Germinal center (tissue), 1 donor: Measurements from ENCODE around the gene DAZAP2.

ENCODE experiments used
- DNase-seq: peaks from one replicate; pipeline ENCODE4 v3.0.0; 2012; ENCODE audit warnings: mixed read lengths, low spot score

DAZAP2 gene, protein sequence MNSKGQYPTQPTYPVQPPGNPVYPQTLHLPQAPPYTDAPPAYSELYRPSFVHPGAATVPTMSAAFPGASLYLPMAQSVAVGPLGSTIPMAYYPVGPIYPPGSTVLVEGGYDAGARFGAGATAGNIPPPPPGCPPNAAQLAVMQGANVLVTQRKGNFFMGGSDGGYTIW

DNA sequence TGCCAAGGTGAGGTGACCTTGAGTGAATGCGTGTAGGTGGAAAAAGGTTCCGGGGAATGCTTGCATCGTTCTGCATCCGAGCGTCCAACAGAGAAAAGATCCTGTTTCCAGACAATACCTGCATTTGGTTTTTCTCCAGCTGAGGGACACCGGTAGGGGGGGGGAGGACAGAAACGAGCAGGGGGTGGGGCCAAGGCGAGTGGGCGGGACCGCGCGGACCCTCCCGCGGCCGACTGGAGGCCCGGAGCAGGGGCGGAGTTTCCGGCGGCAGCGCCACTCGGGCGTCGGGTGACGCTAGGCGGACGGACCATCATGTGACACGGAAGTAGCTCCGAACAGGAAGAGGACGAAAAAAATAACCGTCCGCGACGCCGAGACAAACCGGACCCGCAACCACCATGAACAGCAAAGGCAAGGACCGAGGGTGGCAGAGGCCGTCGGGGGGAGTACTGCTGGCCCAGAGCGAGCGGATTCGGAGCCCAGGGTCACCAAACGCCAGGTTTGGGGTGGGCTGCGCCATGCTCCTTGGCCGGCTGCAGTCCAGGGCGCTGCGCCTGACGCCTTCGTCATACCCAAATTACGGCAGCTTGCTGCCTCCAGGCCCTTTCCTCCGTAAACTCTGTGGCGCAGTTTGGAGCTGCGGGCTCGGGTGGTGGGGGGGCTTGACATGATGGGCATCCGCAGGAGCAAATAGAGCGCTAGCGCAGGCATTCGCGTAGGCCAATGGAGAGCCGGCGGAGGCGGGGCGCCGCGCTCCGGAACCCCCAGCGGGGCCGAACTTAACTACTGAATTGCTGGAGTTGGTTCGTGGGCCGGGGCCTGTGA lies at the start of gene DAZAP2:
Gene DAZAP2 (plus strand): TSS at position 317 of the 825 bp plus-strand sequence. CDS start 82 bp downstream, at position 399.
- peak; percentile 99 for DNase-seq

DNA sequence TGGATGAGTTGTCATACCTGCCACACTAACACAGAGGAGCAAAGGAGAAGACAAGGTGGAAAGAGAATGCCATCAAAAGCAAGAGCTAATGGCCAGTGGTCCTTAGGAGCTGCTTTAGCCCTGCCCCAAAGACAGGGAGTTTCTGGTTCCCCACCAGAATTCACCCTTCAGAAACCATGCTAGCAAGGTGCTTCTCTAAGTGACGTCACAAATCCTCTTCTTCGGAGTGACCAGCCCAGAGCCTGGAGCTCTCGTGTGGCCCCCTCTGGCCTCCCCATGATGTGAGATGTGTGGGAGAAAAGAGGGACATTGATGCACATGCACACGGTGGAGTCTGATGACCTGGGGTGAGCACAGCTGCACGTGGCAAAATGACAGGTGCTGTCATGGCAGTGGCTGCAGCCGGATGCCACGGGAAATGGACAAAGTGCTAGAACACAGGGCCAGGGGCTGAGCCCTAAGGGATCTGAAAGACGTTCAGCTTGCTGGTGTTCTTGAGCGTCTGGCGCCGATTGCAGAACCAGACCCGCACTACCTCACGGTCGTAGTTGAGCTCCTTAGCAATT lies 48.8 kb upstream of the DAZAP2 start:
- DNase-seq, result no peak

DNA sequence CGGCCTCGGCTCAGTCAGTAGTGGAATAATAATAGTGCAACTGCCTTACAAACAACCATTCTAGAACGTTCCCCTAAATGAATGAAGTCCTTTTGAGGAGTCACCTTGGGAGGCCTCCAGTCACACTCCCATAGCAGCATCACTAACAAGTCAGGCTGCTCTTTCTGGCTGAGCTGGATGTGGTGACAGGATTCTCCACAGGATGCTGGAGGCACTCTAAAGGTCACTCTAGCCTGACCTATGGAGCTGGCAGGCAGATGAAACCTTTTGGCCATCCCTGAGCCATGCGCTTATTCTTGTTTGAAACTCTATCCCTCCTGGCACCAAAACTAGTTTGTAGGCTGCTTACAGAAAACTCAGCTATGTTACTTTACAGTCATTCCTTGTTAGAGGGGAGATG lies 47.8 kb upstream of the DAZAP2 start:
- no peak for DNase-seq

DNA sequence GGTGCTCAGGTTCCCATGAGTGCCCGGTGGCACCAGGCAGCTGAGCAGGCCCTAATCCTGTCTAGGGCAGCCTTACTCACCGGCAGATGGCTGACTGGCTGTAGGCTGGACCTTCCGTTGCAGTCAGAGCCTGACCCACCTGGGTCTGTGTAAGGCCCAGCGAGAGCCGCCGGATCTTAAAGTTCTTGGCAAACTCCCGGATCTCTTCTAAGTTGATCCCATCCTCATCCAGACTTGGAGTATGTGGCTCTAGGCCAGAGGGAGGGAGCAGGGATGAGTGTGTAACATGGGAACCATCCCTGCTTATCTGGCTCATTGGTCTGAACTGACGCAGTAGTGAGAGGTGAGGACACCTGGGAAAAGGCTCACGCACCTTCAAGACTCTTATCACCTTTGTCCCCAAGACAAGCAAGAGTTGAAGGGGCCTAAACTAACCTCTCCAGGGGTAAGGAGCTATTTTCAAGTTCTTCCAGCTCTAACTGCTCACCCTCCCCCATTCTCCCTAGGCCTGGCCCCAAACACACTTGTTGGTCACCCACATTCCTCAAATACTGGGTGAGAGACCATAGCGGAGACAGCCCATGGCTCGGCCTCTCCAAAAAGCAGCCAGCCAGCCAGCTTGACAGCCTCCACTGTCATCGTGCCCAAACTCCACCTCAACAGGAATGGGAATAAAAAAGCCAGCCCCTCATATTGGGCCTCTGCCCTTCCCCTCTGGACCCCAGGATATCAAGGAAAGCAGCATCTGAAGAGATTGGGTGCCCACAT lies 46.9 kb upstream of the DAZAP2 start:
- DNase-seq, result no peak

DNA sequence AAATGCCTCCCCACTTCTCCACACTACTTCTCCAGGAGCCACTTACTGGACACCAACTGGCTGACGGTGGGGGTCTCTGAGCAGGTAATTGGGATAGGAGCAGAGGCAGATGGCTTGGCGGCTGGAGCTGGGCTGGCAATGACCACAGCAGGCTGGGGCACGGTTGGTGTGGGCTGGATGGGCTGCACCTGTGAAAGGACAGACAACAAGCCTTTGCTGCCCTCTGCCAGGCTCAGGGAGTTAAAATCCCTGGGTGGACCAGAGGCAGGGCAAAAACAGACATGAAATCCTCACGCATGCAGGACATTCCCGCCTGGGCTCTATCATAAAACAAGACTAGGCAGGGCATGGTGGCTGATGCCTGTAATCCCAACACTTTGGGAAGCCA lies 46.3 kb upstream of the DAZAP2 start:
- DNase-seq, result no peak

DNA sequence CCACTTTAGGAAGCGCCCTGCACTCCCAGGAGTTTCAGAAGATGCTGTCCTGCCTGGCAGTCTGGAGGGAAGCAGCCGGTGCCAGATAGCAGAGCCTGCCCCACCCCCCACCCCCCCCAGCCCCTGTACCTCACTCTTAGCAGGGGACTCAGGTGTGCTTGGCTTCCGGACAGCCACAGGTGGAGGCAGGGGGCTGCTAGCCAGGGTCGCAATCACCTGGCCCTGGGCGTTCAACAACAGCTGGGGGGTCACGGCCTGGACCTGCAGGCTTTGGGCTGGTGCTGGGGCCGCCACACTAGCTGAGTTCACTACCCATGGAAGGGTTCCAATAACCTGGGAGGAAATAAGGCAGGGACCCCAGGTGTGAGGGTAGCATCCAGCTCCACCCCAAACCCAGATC lies 42.8 kb upstream of the DAZAP2 start:
- DNase-seq, result no peak

DNA sequence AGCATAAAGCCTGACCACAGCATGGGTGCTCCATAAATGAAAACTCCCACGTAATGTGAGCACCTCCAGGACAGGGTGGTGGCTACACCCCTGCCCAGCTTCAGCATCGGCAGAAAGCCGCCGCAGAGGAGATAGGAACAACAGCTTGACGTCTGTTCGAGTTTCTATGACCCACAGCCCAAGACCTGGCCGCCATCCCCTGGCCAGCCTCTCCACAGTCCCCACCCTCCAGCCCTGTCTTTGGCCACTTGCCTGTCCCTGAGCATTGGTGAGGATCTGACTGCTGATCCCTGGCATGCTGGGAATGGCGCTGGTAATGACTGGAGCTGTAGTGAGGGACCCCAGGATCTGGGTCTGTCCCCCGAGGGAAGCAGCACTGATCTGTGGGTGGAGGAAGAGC lies 42.1 kb upstream of the DAZAP2 start:
- DNase-seq, result no peak

DNA sequence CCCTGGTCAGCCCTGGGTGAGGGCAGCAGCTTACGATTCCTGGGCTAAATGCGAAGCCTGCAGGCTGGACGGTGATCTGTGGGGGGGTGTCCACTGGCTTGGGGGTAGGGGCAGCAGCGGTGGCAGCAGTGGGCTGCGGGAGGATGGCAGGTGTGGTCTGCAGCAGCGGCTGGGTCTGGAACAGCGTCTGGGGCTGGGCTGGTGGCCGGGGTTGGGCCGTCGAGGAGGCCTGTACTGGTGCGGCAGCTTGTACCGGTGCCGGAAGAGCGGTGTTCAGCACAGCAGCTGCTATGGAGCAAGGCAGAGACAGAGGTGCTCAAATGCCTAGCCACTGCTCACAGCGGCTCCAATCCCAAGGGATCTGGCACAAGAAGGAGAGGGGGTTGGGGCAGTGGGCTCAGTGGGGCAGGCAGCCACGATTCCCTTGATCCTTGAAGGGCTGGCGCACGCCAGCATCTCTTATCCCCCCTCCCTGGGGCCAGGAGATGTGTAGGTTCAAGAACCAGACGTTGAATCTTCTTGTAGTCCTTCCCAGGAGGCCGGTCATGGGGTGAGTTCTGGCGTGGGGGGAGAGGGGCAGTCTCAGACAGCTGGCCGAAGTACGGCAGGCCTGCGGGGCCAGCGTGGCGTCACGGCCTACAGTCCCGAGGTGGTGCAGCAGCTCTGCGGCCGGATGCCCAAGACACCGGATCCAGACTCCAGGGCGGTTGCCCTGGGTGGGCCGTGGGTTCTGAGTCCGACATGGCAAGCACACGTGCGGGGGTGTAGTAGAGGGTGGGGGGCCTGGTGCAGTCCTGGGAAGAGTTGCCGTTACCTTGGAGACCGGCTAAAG lies 40.7 kb upstream of the DAZAP2 start:
- no peak for DNase-seq

DNA sequence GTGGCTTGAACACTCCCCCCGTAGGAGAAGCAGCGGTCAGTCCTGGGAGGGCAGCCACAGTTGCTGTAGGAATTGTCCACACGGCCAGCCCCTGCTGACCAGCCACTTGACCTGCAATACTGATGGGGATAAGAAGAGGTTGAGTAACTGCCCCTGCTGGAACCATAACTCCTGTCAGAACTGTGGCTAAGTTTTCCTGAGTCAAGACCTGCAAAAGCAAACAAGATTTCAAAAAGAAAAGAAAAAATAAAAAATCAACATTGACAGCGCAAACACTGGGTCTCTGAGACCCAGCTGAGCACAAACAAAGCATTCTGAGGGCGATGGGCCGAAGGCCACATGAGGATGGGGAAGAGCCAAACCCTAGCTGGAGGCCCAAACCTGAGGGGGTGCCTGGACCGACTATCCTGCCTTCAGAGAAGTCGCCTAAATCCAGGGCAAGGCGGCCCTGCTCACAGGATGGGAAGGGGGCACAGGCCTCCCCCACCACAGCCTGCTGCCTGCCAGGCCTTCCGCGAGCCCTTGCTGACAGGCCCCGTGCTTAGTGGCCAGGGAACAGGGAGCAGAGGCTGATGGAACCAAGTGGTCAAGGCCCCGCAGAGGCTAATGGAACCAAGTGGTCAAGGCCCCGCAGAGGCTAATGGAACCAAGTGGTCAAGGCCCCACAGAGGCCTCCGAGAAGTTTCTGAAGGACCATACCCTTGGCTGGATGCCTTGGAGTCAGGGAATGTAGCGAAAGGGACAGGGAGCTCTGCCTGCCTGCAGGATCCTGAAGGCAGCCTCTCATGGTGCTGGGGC lies 39.9 kb upstream of the DAZAP2 start:
- no peak for DNase-seq

DNA sequence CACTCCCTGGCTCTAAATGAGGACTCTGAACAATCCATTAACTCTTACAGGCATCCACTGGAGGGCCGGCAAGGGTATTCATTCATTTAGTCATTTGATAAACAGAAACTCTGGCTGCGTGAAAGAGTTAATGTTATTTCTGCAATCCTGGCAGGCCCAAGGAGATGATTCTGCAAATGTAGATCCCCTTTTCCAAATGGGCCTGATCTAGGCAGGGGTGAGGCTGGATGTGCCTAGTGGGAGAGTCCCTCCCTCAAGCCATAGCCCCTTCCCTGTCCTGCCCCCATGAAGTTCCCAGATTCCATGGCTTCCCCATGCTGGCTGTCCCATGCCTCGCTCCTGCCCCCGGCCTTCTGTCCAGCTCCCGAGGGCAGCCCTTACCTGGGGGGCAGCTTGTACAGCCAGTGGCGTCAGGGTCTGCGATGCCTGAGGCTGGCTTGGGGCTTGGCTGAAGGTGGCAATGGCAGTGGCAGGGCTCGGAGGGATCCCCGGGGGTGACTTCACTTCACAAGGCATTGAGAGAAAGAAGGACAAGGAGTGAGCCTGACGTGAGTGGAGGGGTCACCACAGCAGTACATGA lies 39.2 kb upstream of the DAZAP2 start:
- DNase-seq, result no peak

DNA sequence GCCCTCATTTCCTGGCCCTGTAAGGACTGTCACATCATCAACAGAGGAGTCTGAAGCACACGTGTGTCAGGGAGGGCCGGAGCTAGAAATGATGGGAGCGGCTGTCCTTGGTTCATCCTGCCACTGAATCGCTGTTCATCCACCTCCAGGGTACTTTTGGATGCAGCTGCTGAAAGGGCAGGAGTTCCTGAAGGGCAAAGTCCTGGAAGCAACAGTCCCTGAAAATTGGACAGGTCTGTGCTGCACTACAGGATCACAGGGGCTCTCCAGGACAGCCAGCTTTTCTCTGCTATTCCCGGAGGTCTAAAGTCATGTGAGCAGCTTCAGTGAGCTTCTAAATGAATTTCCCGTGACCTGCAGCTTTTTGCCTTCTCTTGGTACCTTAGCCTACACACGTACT lies 38.5 kb upstream of the DAZAP2 start:
- DNase-seq, result no peak

DNA sequence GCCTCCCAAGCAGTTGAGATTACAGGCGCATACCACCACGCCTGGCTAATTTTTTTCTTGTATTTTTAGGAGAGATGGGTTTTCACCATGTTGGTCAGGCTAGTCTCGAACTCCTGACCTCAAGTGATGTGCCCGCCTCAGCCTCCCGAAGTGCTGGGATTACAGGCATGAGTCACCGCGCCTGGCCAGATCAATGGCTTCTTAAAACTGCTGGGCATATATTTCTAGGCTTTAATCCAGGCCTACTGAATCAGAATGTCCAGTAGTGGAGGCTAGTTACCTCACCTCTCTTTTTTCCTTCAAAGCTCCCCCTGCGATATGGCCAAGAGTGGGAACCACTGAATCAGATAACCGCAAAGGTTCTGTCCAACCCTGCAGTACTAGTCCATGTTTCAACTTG lies 37.8 kb upstream of the DAZAP2 start:
- no peak for DNase-seq

DNA sequence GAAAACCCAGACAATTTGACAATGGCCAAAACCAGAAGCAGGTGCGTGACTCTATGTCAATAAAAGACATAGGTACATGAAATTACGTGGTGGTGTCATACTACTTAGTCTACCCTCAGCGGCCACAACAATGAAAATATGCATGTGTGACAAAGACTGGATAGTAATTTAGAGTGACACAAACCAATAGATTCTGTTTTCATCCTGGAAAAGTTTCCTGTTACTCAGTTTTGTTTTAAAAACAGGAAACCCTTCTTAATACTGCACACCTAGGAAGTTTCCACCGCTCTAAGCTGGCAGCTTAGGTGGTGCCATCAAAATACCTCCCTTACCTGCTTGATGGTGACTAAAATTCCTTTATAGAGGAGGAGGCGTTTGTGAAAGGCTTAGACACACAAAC lies 35.9 kb upstream of the DAZAP2 start:
- DNase-seq, result no peak

DNA sequence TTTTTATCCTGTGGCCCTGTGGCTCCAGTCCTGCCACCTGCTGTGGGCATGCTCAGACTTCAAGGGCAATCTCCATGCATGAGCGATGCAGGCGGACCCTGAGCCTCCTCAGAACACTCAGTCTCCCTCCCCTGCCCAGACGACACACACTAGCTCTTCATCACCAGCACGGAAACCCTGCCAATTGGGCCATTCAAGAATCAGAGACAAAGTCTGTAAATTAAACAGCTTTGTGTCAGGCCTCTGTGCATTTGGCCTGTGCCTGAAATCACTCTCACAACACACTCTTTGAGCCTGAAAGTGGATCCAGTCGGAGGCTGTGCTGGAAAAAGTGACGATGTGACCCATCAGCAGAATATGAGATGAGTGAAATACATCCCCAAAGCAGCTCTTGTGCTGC lies 33.3 kb upstream of the DAZAP2 start:
- DNase-seq, result no peak

DNA sequence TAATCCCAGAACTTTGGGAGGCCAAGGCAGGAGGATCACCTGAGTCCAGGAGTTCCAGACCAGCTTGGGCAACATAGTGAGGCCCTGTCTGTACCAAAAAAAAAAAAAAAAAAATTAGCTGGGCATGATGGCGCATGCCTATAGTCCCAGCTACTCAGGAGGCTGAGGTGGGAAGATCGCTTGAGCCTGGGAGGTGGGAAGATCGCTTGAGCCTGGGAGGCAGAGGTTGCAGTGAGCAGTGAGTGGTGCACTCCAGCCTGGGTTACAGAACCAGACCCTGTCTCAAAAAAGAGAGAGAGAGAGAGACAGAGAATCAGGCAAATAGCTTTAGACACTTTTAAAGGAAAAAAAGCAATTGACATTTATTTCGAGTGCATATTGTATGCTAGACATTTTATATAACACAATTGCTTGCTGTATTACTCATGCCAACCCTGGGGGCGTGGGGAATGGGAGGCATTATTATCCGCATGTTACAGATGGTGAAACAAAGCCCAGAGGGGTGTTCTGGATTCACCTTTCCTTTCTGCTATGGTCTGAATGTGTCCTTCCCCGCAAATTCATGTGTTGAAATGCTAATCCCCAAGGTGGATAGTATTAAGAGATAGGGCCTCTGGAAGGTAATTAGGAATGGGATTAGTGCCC lies 30.5 kb upstream of the DAZAP2 start:
- no peak for DNase-seq

DNA sequence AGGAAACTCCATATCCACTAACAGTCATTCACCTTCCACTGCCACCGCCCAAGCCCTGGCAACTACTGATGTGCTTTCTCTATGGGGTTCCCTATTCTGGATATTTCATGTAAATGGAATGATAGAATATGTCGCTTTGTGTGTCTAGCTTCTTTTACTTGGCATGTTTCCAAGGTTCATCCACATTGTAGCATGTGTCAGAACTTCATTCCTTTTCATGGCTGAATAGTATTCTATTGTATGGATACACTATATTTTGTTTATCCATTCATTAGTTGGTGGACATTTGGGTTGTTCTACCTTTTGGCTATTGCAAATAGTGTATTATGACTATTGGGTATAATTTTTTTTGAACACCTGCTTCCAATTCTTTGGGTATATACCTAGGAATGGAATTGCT lies 29.4 kb upstream of the DAZAP2 start:
- no peak for DNase-seq

DNA sequence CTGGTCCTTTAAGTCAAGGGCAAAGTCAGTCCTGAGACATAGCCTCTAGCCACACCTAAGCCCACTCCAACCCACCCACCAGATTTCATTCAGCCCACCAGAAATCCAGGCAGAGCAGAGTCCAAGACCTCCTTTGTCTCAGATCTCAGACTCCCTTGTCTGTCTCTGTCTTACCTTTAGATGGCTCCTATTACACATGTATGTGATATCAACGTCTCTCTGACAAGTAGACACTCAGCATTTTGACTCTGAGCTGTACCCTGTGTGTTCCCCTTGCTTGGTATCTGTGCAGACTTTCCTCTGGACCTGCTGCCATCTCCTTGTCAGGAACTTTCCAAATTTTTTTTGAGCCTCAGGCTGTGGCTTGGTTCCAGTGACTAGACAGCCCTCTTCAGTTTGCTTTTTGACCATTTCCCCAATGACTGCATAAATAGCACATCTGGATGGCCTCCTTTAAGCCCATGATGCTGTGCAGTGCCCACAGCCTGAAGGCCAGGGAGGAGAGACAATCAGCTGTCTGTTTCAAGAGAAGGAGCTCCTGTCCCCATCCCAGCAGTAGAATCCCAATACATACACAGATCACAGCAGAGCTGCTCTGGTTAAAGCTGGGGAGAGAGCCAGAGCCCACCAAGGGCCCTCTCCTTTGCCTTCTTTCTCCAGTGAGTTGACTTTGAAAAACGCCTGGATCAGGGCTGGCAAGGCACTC lies 27.8 kb upstream of the DAZAP2 start:
- no peak for DNase-seq

DNA sequence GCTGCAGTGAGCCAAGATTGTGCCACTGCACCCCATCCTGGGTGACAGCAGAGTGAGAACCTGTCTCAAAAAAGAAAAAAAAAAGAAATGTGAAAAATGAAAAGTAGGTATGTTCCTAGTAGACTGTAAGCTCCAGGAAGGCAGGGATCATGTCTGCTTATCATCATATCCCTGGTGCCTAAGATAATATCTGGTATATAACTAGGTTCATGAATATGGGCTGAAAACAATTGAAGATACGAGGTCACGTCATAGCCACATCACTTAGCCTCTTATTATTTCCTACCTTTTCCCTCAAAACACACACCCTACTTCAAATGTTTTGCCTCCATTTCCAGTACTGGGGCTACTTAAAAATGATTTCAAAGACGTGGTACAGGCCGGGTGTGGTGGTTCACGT lies 23.7 kb upstream of the DAZAP2 start:
- no peak for DNase-seq

DNA sequence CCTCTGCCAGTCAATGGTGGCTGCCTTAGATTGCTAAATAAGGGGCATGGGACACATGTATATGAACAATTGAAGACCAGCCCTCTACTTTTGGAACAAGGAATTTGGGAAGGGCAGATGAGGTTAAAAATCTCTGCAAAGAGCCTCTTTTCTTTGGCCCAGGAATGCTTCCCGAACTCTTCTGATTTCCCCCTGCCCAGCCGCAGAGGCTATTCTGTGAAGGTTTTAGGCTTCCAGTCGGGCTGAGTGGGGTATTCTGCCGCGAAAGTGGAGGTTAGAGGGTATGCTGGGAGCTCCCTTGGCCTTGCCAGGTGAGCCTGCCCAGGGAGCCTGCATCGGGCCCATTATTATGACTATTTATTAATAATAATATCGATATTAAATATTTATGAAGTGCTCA lies 22.0 kb upstream of the DAZAP2 start:
- DNase-seq, result no peak
